ENCODE data around the gene FBXO9. TPM values are rescaled to one million over a fixed set of nuclear protein-coding genes. Genes with fewer than 3 reads are reported as not detected.

The FBXO9 gene
- total RNA-seq, 1 experiment from 2014 or later, result 68.4 TPM

DNA sequence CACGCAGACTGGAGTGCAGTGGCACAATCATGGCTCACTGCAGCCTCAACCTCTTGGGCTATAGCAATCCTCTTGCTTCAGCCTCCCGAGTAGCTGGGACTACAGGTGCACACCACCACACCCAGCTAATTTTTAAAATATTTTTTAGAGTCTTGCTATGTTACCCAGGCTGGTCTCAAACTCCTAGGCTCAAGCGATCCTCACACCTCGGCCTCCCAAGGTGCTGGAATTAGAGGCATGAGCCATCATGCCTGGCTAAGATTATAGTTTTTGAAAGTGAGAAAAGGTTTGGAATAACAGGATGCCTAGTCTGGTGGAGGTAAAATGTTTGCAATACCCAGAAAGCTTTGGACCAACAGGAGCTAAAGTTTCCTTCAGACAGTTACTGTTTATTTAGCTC lies 60.1 kb downstream of the FBXO9 start:
- H3K4me2 ChIP-seq (ENCODE audit: insufficient read depth, insufficient read length, low read length), result no peak overlapping the region
- H3K9me3 ChIP-seq (ENCODE audit: control insufficient read depth, low read depth, low read length), result no peaks in the 10 kb centered on the region
- no peak overlapping the region for H2AFZ ChIP-seq (ENCODE audit: low read length)
- H3K14ac ChIP-seq (ENCODE audit: insufficient read depth, low read length), result no peak overlapping the region
- H3K9me3 Mint-ChIP-seq, result no peaks in the 10 kb centered on the region
- no peak overlapping the region for H4K8ac ChIP-seq (replicated peaks; ENCODE audit: insufficient read length, low read depth, low read length)
- no peak overlapping the region for H2BK15ac ChIP-seq (ENCODE audit: low read depth, low read length)
- no peaks in the 10 kb centered on the region for H3K23me2 ChIP-seq (ENCODE audit: insufficient read length, low read depth, low read length, poor library complexity, severe bottlenecking)
- H2BK12ac ChIP-seq (ENCODE audit: insufficient read length, low read depth, low read length), result no peak overlapping the region
- no peaks in the 10 kb centered on the region for H3K27me3 Mint-ChIP-seq (ENCODE audit: low read depth)
- H3K27ac Mint-ChIP-seq, result no peak overlapping the region
- no peak overlapping the region for H3K4me3 Mint-ChIP-seq
- H3K18ac ChIP-seq (ENCODE audit: insufficient read length, low read depth, low read length), result no peak overlapping the region
- H3K79me1 ChIP-seq (ENCODE audit: insufficient read depth, low read depth, low read length, poor library complexity, severe bottlenecking), result no peaks in the 10 kb centered on the region
- H2BK20ac ChIP-seq (ENCODE audit: low read depth, low read length, poor library complexity, severe bottlenecking), result no peak overlapping the region
- no peaks in the 10 kb centered on the region for H4K20me1 ChIP-seq (ENCODE audit: control insufficient read depth, insufficient read depth, insufficient read length)
- no peak overlapping the region for H2AK5ac ChIP-seq (ENCODE audit: insufficient read length, low read length)
- no peak overlapping the region for H3K4ac ChIP-seq (ENCODE audit: low read depth, low read length)
- H2BK120ac ChIP-seq (ENCODE audit: low read depth, low read length, poor library complexity, severe bottlenecking), result no peak overlapping the region
- H4K91ac ChIP-seq (ENCODE audit: insufficient read length, low read depth, low read length), result no peak overlapping the region
- DNase-seq, result no peak
- H2BK5ac ChIP-seq (ENCODE audit: insufficient read length, low read length), result no peak overlapping the region
- H3K4me1 Mint-ChIP-seq, result peaks cover 12% of the 10 kb centered on the region in 2 experiments
- no peak overlapping the region for H3T11ph ChIP-seq (ENCODE audit: low read length)
- H3K27me3 ChIP-seq (ENCODE audit: insufficient read depth, low read length), result no peaks in the 10 kb centered on the region
- H3K23ac ChIP-seq (ENCODE audit: insufficient read length, low read depth, low read length), result no peak overlapping the region
- no CpG with 5 or more reads among the region's 4 CpGs for WGBS (ENCODE audit: extremely low coverage, insufficient read length, low lambda C conversion rate)
- H4K5ac ChIP-seq (ENCODE audit: insufficient read length, low read depth, low read length), result no peak overlapping the region
- TF ChIP-seq, protein P1, sequence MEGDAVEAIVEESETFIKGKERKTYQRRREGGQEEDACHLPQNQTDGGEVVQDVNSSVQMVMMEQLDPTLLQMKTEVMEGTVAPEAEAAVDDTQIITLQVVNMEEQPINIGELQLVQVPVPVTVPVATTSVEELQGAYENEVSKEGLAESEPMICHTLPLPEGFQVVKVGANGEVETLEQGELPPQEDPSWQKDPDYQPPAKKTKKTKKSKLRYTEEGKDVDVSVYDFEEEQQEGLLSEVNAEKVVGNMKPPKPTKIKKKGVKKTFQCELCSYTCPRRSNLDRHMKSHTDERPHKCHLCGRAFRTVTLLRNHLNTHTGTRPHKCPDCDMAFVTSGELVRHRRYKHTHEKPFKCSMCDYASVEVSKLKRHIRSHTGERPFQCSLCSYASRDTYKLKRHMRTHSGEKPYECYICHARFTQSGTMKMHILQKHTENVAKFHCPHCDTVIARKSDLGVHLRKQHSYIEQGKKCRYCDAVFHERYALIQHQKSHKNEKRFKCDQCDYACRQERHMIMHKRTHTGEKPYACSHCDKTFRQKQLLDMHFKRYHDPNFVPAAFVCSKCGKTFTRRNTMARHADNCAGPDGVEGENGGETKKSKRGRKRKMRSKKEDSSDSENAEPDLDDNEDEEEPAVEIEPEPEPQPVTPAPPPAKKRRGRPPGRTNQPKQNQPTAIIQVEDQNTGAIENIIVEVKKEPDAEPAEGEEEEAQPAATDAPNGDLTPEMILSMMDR (conservative IDR thresholded peaks at IDR 0.05), result no peak
- H3K9ac ChIP-seq (ENCODE audit: extremely low read depth, insufficient read length, low read length), result no peak overlapping the region
- no peak overlapping the region for H3K56ac ChIP-seq (ENCODE audit: insufficient read length, low read depth, low read length)
- H3K36me3 Mint-ChIP-seq (ENCODE audit: insufficient read depth in 1 of 3, low read depth in 3 of 3), result no peaks in the 10 kb centered on the region
- H3K27ac ChIP-seq (ENCODE audit: insufficient read length, low read depth, low read length), result no peak overlapping the region
- no peaks in the 10 kb centered on the region for H3K4me1 ChIP-seq (ENCODE audit: insufficient read depth, low read length)
- no peaks in the 10 kb centered on the region for H3K79me2 ChIP-seq (ENCODE audit: insufficient read depth, low read length)
